ENCODE measurements around the gene CEP78.

- TF ChIP-seq CTCF (IDR thresholded peaks at IDR 0.05), result no peak
- no peak for TF ChIP-seq POLR2A (IDR thresholded peaks at IDR 0.05)
Observed at GRCh38 chr9:78252616-78253015, 16.7 kb downstream of the CEP78 start.

Measured in body of pancreas (tissue), 4 donors.